Vagina (tissue), 2 donors: ENCODE results near the gene CD93. TPM values are rescaled to one million over a fixed set of nuclear protein-coding genes. Genes with fewer than 3 reads are reported as not detected.

Experiments
- DNase-seq, 2 donors: peaks; one replicate each; pipeline ENCODE4 v3.0.0-alpha.2; 2017; ENCODE audit errors: extremely low spot score in 2 of 2
- H3K27ac ChIP-seq: fragments of 200-600 bp; sonication (generic); one replicate; pipeline ENCODE4 v1.5.1; 2019
- H3K27me3 ChIP-seq: fragments of 200-600 bp; sonication (generic); one replicate; pipeline ENCODE4 v1.5.1; 2019
- H3K36me3 ChIP-seq, 2 donors: fragments of 200-600 bp; sonication (generic); one replicate each; pipeline ENCODE4 v1.5.1; 2017 to 2019
- H3K4me1 ChIP-seq: fragments of 200-600 bp; sonication (generic); one replicate; pipeline ENCODE4 v1.5.1; 2019
- H3K4me3 ChIP-seq, 2 donors: fragments of 200-600 bp; sonication (generic); 1 replicate in 1 of 2; 2 replicates in 1 of 2; pipeline ENCODE4 v1.5.1; 2016 to 2019
- H3K9me3 ChIP-seq: fragments of 200-600 bp; sonication (generic); one replicate; pipeline ENCODE4 v1.5.1; 2019
- CTCF ChIP-seq, 3 experiments: fragments of 450-650 bp in 2 of 3; fragments of 200-600 bp in 1 of 3; sonication (generic) in 1 of 3; IDR thresholded peaks; one replicate each; pipeline ENCODE4 v1.5.1; 2017 to 2019; ENCODE audit warnings: antibody characterized with exemption in 3 of 3, mild to moderate bottlenecking in 2 of 3, moderate library complexity in 2 of 3
- POLR2A ChIP-seq, 2 donors: fragments of 450-650 bp; IDR thresholded peaks; one replicate each; pipeline ENCODE4 v1.6.1; 2017; ENCODE audit warnings: antibody characterized with exemption in 2 of 2, mild to moderate bottlenecking in 2 of 2, moderate library complexity in 2 of 2
- POLR2AphosphoS5 ChIP-seq, 2 donors: sonication (generic); formaldehyde crosslinking; IDR thresholded peaks; one replicate each; pipeline ENCODE4 v1.9.0; 2017; ENCODE audit warnings: antibody characterized with exemption in 2 of 2, mild to moderate bottlenecking in 2 of 2, low read depth in 1 of 2; ENCODE audit not compliant: insufficient read depth in 1 of 2
- intact Hi-C: fragments of 100-400 bp; cut with DNase I; formaldehyde crosslinking; loops from one replicate; pipeline ENCODE4 v1.15.1; 2023
- total RNA-seq: library from RNA; depleted of rRNA; stranded (reverse); fragments of >200 nt; gene quantifications from one replicate; pipeline ENCODE4 v1.2.3, GENCODE V29; 2016

The CD93 gene
- total RNA-seq, 1 donor from 2014 or later: 45.4 TPM

GRCh38 chr20:23120936-23121750, 35.0 kb upstream of the CD93 start:
- no peaks in the 10 kb centered on the region for H3K27me3 ChIP-seq
- H3K4me1 ChIP-seq: peaks cover 32% of the 10 kb centered on the region
- no peaks in the 10 kb centered on the region for H3K9me3 ChIP-seq
- H3K27ac ChIP-seq: no peak overlapping the region
- no peak for DNase-seq
- H3K36me3 ChIP-seq: no peaks in the 10 kb centered on the region
- no peak for TF ChIP-seq POLR2AphosphoS5 (IDR thresholded peaks at IDR 0.05; ENCODE audit: insufficient read depth in 1 of 2, low read depth in 1 of 2)
- no peak overlapping the region for H3K4me3 ChIP-seq
- intact Hi-C loops: no loop called here

- H3K27me3 ChIP-seq: no peaks in the 10 kb centered on the region
- no peak overlapping the region for H3K4me3 ChIP-seq
- H3K4me1 ChIP-seq: peaks cover 30% of the 10 kb centered on the region
- no peaks in the 10 kb centered on the region for H3K9me3 ChIP-seq
- H3K36me3 ChIP-seq: no peaks in the 10 kb centered on the region
- H3K27ac ChIP-seq: no peak overlapping the region
- DNase-seq: no peak
- intact Hi-C loops: no loop called here
- TF ChIP-seq POLR2A (IDR thresholded peaks at IDR 0.05) (no peak), POLR2AphosphoS5 (IDR thresholded peaks at IDR 0.05; ENCODE audit: insufficient read depth in 1 of 2, low read depth in 1 of 2) (no peak), CTCF (IDR thresholded peaks at IDR 0.05) (no peak)
Measured at GRCh38 chr20:23120261-23120660, 34.1 kb upstream of the CD93 start.

- Histone ChIP-seq H3K27me3 (no peaks in the 10 kb centered on the region), H3K27ac (no peak overlapping the region), H3K9me3 (no peaks in the 10 kb centered on the region), H3K4me3 (no peak overlapping the region), H3K36me3 (no peaks in the 10 kb centered on the region), H3K4me1 (peaks cover 24% of the 10 kb centered on the region)
- intact Hi-C loops: no loop called here
- DNase-seq: no peak
- TF ChIP-seq POLR2AphosphoS5 (IDR thresholded peaks at IDR 0.05; ENCODE audit: insufficient read depth in 1 of 2, low read depth in 1 of 2) (no peak), POLR2A (IDR thresholded peaks at IDR 0.05) (no peak), CTCF (IDR thresholded peaks at IDR 0.05) (no peak)
Measured at GRCh38 chr20:23119456-23120216, 33.5 kb upstream of the CD93 start.

GRCh38 chr20:23118766-23119165, 32.6 kb upstream of the CD93 start:
- no peak overlapping the region for H3K27ac ChIP-seq
- no peaks in the 10 kb centered on the region for H3K36me3 ChIP-seq
- no peak overlapping the region for H3K4me3 ChIP-seq
- intact Hi-C loops: no loop called here
- peaks cover 24% of the 10 kb centered on the region for H3K4me1 ChIP-seq
- DNase-seq: no peak
- H3K27me3 ChIP-seq: no peaks in the 10 kb centered on the region
- no peaks in the 10 kb centered on the region for H3K9me3 ChIP-seq
- TF ChIP-seq CTCF (IDR thresholded peaks at IDR 0.05): no peak
- TF ChIP-seq POLR2AphosphoS5 (IDR thresholded peaks at IDR 0.05; ENCODE audit: insufficient read depth in 1 of 2, low read depth in 1 of 2): no peak
- no peak for TF ChIP-seq POLR2A (IDR thresholded peaks at IDR 0.05)

- intact Hi-C loops: no loop called here
- no peak overlapping the region for H3K4me3 ChIP-seq
- no peaks in the 10 kb centered on the region for H3K9me3 ChIP-seq
- H3K27ac ChIP-seq: no peak overlapping the region
- no peaks in the 10 kb centered on the region for H3K27me3 ChIP-seq
- TF ChIP-seq CTCF (IDR thresholded peaks at IDR 0.05) (no peak), POLR2A (IDR thresholded peaks at IDR 0.05) (no peak), POLR2AphosphoS5 (IDR thresholded peaks at IDR 0.05; ENCODE audit: insufficient read depth in 1 of 2, low read depth in 1 of 2) (no peak)
- no peak for DNase-seq
- no peaks in the 10 kb centered on the region for H3K36me3 ChIP-seq
- H3K4me1 ChIP-seq: peaks cover 24% of the 10 kb centered on the region
Measured at GRCh38 chr20:23118144-23118543, 32.0 kb upstream of the CD93 start.
